Activated CD4-positive, alpha-beta T cell treated with anti-CD3 and anti-CD28 coated beads, Interleukin-10, Interleukin-2, amounts not matched to agents 100 ng/mL and 50 ng/mL, durations not matched to agents 16 hours and 8 hours (primary cell): Measurements from ENCODE around the gene C19orf67.

Experiments
- DNase-seq: peaks from one replicate; pipeline ENCODE4 v3.0.0-alpha.2; 2020

The C19orf67 gene

GRCh38 chr19:14107581-14108461 lies 22.2 kb upstream of the C19orf67 start:
- DNase-seq, result no peak

GRCh38 chr19:14106840-14107239 lies 21.3 kb upstream of the C19orf67 start:
- DNase-seq, result no peak

GRCh38 chr19:14105680-14106079 lies 20.1 kb upstream of the C19orf67 start:
- no peak for DNase-seq

GRCh38 chr19:14103310-14103709 lies 17.7 kb upstream of the C19orf67 start:
- DNase-seq, result no peak

GRCh38 chr19:14102756-14103155 lies 17.2 kb upstream of the C19orf67 start:
- DNase-seq, result no peak

- no peak for DNase-seq
Observed at GRCh38 chr19:14102102-14102696, 16.6 kb upstream of the C19orf67 start.

- no peak for DNase-seq
Observed at GRCh38 chr19:14101003-14101545, 15.5 kb upstream of the C19orf67 start.

GRCh38 chr19:14097532-14098151 lies 12.1 kb upstream of the C19orf67 start:
- DNase-seq, result no peak

- no peak for DNase-seq
Observed at GRCh38 chr19:14096272-14096992, 10.8 kb upstream of the C19orf67 start.

- DNase-seq, result no peak
Observed at GRCh38 chr19:14094854-14095253, 9.3 kb upstream of the C19orf67 start.

- no peak for DNase-seq
Observed at GRCh38 chr19:14093117-14093823, 7.7 kb upstream of the C19orf67 start.

GRCh38 chr19:14091813-14092462 lies 6.4 kb upstream of the C19orf67 start:
- DNase-seq, result no peak

GRCh38 chr19:14091081-14091812 lies 5.7 kb upstream of the C19orf67 start:
- DNase-seq, result peak; percentile 54

- DNase-seq, result peak; percentile 84
Observed at GRCh38 chr19:14090509-14091080, 5.0 kb upstream of the C19orf67 start, which contains the start of gene SAMD1. SAMD1 (minus strand) TSS chr19:14090751.

GRCh38 chr19:14089662-14090508 lies 4.3 kb upstream of the C19orf67 start:
- peak; percentile 68 for DNase-seq

GRCh38 chr19:14089412-14089661 lies 3.8 kb upstream of the C19orf67 start:
- peak; percentile 34 for DNase-seq

GRCh38 chr19:14088634-14089411 lies 3.2 kb upstream of the C19orf67 start:
- no peak for DNase-seq

GRCh38 chr19:14086098-14086497 lies 515 bp upstream of the C19orf67 start:
- DNase-seq, result no peak

- no peak for DNase-seq
Observed at GRCh38 chr19:14082675-14082960, 3.0 kb downstream of the C19orf67 start.
